ENCODE results near the gene PPARD. TPM values are rescaled to one million over a fixed set of nuclear protein-coding genes. Genes with fewer than 3 reads are reported as not detected.
A peak's percentile ranks its signal among the peaks of the same experiment; 100 is the strongest.

Gene PPARD
- total RNA-seq, 4 donors from 2014 or later = 10.3 to 16.0 (median 13.3) TPM

DNA sequence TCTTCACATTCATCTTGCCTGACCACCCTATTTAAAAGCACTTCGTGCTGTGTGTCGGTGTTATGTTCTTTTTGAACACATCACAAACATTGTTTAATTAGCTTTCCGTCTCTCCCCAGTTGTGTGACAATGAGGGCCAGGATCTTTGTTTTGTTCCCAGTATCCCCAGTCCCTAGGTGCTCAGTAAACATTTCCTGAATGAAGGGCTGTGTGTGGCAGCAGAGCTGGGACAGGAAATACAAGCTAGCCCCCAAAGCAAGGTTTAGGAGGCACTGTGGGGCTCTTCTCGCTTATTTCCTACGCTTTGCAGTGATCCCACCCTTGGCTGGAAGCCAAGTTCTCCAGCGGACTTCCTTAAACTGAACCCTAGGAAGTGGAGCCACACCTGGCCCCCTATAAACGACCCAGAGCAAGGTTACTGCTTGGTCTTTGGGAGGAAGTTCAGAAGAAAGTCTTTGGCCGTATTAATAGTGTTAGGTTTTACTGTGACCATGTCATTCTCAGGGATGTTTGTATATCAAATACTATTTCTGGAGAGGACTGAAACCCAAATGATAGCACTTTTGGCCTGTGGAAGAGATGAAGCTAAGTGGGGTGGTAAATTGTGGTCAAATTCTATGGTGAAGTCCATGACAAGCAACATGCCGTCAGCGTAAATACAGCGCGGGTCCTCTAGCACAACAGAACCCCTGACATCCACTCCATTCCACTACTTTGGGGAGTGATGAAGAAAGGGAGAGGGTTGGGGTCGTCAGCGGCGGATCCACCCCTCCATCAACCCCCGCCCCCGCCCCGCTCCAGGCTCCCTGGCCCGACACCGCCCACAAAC, 109.2 kb downstream of the PPARD start:
- Histone ChIP-seq H3K4me1 (peaks cover 0 to 44% (median 3%) of the 10 kb centered on the region in 3 donors), H3K36me3 (peaks cover 0 to 12% of the 10 kb centered on the region in 2 donors), H3K27ac (peak overlapping the region in 3 of 4 donors; percentile 75 to 84 (median 84)), H3K4me3 (peak overlapping the region; percentile 51 to 80), H3K27me3 (no peaks in the 10 kb centered on the region), H3K9me3 (no peaks in the 10 kb centered on the region)
- 11 to 40% methylated on average over 4 to 11 of the region's 20 CpGs for WGBS, 2 donors (ENCODE audit: low coverage in 1 of 2)
- peak; percentile 1 for ATAC-seq
- TF ChIP-seq POLR2AphosphoS5 (IDR thresholded peaks at IDR 0.05) = no peak
- TF ChIP-seq, protein P1, sequence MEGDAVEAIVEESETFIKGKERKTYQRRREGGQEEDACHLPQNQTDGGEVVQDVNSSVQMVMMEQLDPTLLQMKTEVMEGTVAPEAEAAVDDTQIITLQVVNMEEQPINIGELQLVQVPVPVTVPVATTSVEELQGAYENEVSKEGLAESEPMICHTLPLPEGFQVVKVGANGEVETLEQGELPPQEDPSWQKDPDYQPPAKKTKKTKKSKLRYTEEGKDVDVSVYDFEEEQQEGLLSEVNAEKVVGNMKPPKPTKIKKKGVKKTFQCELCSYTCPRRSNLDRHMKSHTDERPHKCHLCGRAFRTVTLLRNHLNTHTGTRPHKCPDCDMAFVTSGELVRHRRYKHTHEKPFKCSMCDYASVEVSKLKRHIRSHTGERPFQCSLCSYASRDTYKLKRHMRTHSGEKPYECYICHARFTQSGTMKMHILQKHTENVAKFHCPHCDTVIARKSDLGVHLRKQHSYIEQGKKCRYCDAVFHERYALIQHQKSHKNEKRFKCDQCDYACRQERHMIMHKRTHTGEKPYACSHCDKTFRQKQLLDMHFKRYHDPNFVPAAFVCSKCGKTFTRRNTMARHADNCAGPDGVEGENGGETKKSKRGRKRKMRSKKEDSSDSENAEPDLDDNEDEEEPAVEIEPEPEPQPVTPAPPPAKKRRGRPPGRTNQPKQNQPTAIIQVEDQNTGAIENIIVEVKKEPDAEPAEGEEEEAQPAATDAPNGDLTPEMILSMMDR (IDR thresholded peaks at IDR 0.05) = no peak
- no peak for TF ChIP-seq EP300 (IDR thresholded peaks at IDR 0.05)
- no peak for TF ChIP-seq POLR2A (IDR thresholded peaks at IDR 0.05)

DNA sequence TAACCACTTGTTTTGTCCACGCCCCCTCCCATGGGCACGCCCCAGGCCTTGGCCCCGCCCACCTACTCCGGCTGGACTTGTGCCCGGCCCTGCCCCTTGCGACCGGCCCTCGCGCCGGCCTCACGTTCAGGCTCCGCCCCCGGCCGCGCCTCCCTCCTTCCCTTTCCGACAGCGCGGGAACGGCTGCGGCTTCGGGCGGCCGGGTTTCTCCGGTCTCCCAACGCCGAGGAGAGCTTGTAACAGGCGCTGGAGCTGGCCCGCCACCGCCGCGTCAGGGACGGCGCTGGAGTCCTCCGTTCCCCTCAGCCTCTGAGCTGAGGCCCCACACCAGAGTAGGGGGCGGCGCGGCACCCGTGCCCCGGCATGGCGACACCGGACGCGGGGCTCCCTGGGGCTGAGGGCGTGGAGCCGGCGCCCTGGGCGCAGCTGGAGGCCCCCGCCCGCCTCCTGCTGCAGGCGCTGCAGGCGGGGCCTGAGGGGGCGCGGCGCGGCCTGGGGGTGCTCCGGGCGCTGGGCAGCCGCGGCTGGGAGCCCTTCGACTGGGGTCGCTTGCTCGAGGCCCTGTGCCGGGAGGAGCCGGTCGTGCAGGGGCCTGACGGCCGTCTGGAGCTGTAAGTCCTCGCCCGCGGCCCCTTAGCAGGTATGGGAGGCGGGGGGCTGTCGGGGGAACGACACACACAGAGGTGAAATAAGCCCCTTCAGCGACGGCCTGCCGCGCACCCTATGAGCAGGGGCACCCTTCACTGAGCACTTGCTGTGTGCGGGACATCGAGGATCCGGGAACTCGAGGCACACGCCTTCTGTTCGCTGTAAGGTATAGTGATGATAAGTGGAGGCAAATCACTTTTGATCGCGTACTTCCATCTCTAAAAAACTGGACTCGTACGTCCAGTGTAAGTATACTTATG, 110.1 kb downstream of the PPARD start, which contains the start of gene FANCE:
Gene FANCE, plus strand, starts transcription at position 156 of the 908 bp plus-strand sequence. Its CDS starts 208 bp downstream, at position 364.
- ATAC-seq = peak; percentile 97
- Histone ChIP-seq H3K27me3 (no peaks in the 10 kb centered on the region), H3K4me3 (peak within 1 kb of the TSS; percentile 51 to 80), H3K4me1 (peaks cover 0 to 44% (median 3%) of the 10 kb centered on the region in 3 donors), H3K9me3 (no peaks in the 10 kb centered on the region), H3K27ac (peak within 1 kb of the TSS in 3 of 4 donors; percentile 75 to 84 (median 84)), H3K36me3 (peaks cover 0 to 21% of the 10 kb centered on the region in 2 donors)
- 0 to 3% methylated on average over 1 to 16 of the region's 87 CpGs for WGBS, 2 donors (ENCODE audit: low coverage in 1 of 2)
- TF ChIP-seq POLR2AphosphoS5 (IDR thresholded peaks at IDR 0.05) = peak; percentile 53
- TF ChIP-seq, protein P1 (IDR thresholded peaks at IDR 0.05) = peak in 2 of 4 experiments; percentile 10 to 16
- no peak for TF ChIP-seq EP300 (IDR thresholded peaks at IDR 0.05)

DNA sequence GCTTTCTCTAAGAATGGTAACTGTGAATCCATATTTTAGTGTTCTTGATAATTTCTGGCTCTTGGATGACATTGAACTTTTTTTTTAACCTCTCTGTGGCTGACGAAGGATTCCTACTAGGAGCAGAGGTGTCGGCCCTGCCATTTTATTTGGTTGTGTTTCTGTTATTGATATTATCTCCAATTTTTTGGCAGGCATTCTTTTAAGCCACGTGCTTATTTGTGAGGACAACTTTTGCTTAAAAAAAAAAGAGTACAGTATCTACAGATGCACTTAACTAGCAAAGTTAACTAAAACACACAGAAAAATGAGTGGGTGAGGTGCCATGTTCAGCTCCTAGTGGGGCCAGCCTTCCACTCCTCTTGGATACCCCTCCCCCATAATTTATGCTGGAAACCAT, 110.9 kb downstream of the PPARD start:
- 17 to 45% methylated on average over 3 of the region's 3 CpGs for WGBS, 2 donors (ENCODE audit: low coverage in 1 of 2)
- no peak for ATAC-seq
- H3K4me3 ChIP-seq = peak overlapping the region in 1 of 2 donors; percentile 80

DNA sequence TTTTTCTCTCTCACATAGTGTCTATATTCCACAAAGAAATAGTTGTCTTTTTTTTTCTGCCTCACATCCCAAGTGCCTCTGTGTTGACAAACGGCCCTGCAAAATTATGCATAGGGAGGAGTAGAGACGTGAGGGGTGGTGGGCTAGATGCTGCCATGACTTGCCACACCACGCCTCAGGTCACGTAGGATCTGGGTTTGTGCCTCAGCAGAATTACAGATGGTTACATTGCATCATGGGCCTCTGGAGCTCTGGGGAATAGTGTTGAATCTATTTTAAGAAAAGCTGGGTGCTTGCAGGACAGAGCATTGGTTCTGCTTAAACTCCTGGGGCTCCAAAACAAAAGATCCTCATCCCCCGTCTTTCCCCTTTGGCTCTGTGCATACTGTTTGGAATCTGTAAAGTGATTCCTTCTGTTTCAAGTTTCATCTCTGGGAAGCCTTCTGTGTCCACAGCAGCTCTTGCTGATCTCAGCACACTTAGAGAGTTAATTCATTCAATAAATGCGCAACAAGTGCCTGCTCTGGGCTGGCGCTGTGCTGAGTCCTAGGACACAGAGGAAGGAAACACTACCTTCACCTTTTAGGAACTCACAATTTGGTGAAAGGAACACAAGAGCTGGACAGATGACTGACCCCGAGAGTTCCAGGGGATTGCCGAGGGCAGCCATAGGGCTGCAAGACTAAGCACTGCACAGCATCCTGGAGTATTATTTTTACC, 112.2 kb downstream of the PPARD start:
- 75 to 86% methylated on average over 2 to 8 of the region's 9 CpGs for WGBS, 2 donors (ENCODE audit: low coverage in 1 of 2)
- H3K4me1 ChIP-seq = peaks cover 0 to 39% (median 3%) of the 10 kb centered on the region in 3 donors
- ATAC-seq = no peak
- TF ChIP-seq, protein P1 (IDR thresholded peaks at IDR 0.05) = no peak
- TF ChIP-seq EP300 (IDR thresholded peaks at IDR 0.05) = no peak
- TF ChIP-seq POLR2A (IDR thresholded peaks at IDR 0.05) = no peak
- TF ChIP-seq POLR2AphosphoS5 (IDR thresholded peaks at IDR 0.05) = no peak
- H3K9me3 ChIP-seq = no peaks in the 10 kb centered on the region
- H3K27ac ChIP-seq = no peak overlapping the region
- no peak overlapping the region for H3K4me3 ChIP-seq
- H3K36me3 ChIP-seq = peaks cover 0 to 41% of the 10 kb centered on the region in 2 donors
- no peaks in the 10 kb centered on the region for H3K27me3 ChIP-seq

More for the DNA sequence above, 110.9 kb downstream of the PPARD start:
- TF ChIP-seq POLR2AphosphoS5 (IDR thresholded peaks at IDR 0.05) (no peak), EP300 (IDR thresholded peaks at IDR 0.05) (no peak), POLR2A (IDR thresholded peaks at IDR 0.05) (no peak)
- TF ChIP-seq, protein P1 (IDR thresholded peaks at IDR 0.05) = no peak
- Histone ChIP-seq H3K27me3 (no peaks in the 10 kb centered on the region), H3K27ac (peak overlapping the region in 1 of 4 donors; percentile 84), H3K4me1 (peaks cover 0 to 44% (median 3%) of the 10 kb centered on the region in 3 donors), H3K36me3 (peaks cover 0 to 29% of the 10 kb centered on the region in 2 donors), H3K9me3 (no peaks in the 10 kb centered on the region)

Data from gastroesophageal sphincter (tissue), 4 donors.